HG02970 (cell line): ENCODE data around the gene UBE2I.
"Not testable (repeated sequence)": the region's sequence is repeated elsewhere in the genome, so short reads cannot be mapped to it uniquely, and the experiment has no call there.

Experiments
- ATAC-seq: cut with Tn5 transposase; IDR thresholded peaks from one replicate; pipeline ENCODE4 v1.9.1; 2021; ENCODE audit warnings: mild to moderate bottlenecking, moderate library complexity, moderate number of reproducible peaks; ENCODE audit not compliant: unreplicated experiment, low FRiP score

Gene UBE2I

GRCh38 chr16:1327619-1327947 lies 18.1 kb downstream of the UBE2I start:
- ATAC-seq: no peak

GRCh38 chr16:1328136-1328535 lies 18.7 kb downstream of the UBE2I start:
- ATAC-seq: not testable (repeated sequence)

GRCh38 chr16:1328961-1329360 lies 19.5 kb downstream of the UBE2I start:
- ATAC-seq: not testable (repeated sequence)

- no peak for ATAC-seq
These were observed 21.0 kb downstream of the UBE2I start for GRCh38 chr16:1330260-1330914.

GRCh38 chr16:1330931-1331711 lies 21.7 kb downstream of the UBE2I start:
- no peak for ATAC-seq

GRCh38 chr16:1331712-1332617 lies 22.5 kb downstream of the UBE2I start:
- ATAC-seq: no peak

- no peak for ATAC-seq
These were observed 23.2 kb downstream of the UBE2I start for GRCh38 chr16:1332618-1333148.

GRCh38 chr16:1333149-1333812 lies 23.8 kb downstream of the UBE2I start, which contains the start of gene BAIAP3:
Gene BAIAP3 (plus strand): TSS chr16:1333645. CDS start chr16:1338550, 4,905 bp downstream.
- ATAC-seq: no peak

- no peak for ATAC-seq
These were observed 24.6 kb downstream of the UBE2I start for GRCh38 chr16:1333854-1334700.

GRCh38 chr16:1334739-1335138 lies 25.3 kb downstream of the UBE2I start:
- ATAC-seq: no peak

- ATAC-seq: no peak
These were observed 26.0 kb downstream of the UBE2I start for GRCh38 chr16:1335211-1335971.

- ATAC-seq: no peak
These were observed 26.6 kb downstream of the UBE2I start for GRCh38 chr16:1335996-1336395.

GRCh38 chr16:1336619-1337018 lies 27.2 kb downstream of the UBE2I start:
- no peak for ATAC-seq

GRCh38 chr16:1337486-1337885 lies 28.1 kb downstream of the UBE2I start:
- no peak for ATAC-seq

- no peak for ATAC-seq
These were observed 28.8 kb downstream of the UBE2I start for GRCh38 chr16:1338119-1338730.

GRCh38 chr16:1338855-1339675 lies 29.6 kb downstream of the UBE2I start:
- no peak for ATAC-seq

- no peak for ATAC-seq
These were observed 31.5 kb downstream of the UBE2I start for GRCh38 chr16:1340730-1341494.
